ENCODE results near the gene STAT3. TPM values are rescaled to one million over a fixed set of nuclear protein-coding genes. Genes with fewer than 3 reads are reported as not detected.
"Not testable (repeated sequence)": the region's sequence is repeated elsewhere in the genome, so short reads cannot be mapped to it uniquely, and the experiment has no call there.

STAT3 gene
- total and polyA plus RNA-seq, 2 donors from 2014 or later, result 55.6 to 327 TPM

DNA sequence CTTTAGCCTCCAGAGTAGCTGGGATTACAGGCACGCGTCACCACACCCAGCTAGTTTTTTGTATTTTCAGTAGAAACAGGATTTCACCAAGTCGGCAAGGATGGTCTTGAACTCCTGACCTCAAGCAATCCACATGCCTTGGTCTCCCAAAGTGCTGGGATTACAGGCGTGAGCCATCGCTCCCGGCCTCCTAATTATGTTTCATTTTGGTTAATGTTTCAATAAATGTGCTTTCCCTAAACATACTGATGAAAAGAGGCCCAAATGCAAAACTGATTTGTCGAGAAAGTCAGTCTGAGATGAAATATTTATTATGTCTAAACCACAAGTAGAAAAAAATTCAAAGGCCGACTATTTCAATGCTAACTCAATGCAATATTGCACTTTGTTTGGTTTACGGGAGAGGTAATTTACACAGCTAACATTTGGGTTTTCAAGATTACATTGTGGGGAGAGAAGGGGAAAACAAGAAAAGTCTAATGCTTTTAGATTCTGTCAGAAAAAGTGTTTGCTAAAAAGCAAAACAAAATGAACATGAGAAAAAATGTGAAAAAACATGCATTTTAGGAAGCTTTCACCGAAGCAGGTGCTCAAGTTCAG, 9.8 kb downstream of the STAT3 start:
- peak overlapping the region; percentile 68 to 85 for H3K27ac ChIP-seq (ENCODE audit: low read depth in 2 of 2, low read length in 2 of 2)
- intact Hi-C loops (cut with DNase I), result no loop called here
- no peaks in the 10 kb centered on the region for H3K27me3 ChIP-seq (ENCODE audit: control insufficient read depth, insufficient read depth, low read length)
- H3K4me1 ChIP-seq (ENCODE audit: control insufficient read depth in 2 of 3, insufficient read depth in 2 of 3, low read depth in 1 of 3, low read length in 3 of 3), result peaks cover 0 to 23% (median 12%) of the 10 kb centered on the region in 3 donors
- DNase-seq (no peak), FAIRE-seq (no peak)
- peak overlapping the region in 2 of 3 donors; percentile 46 to 64 for H3K4me3 ChIP-seq (ENCODE audit: low read length in 3 of 3)
- no peak for TF ChIP-seq CTCF (IDR thresholded peaks at IDR 0.05; ENCODE audit: borderline replicate concordance, extremely low read depth, insufficient read depth)
- H3K36me3 ChIP-seq (ENCODE audit: control insufficient read depth in 2 of 3, insufficient read depth in 3 of 3, low read length in 3 of 3), result no peaks in the 10 kb centered on the region
- H3K9me3 ChIP-seq (ENCODE audit: control insufficient read depth in 2 of 3, insufficient read depth in 1 of 3, low read length in 3 of 3), result no peaks in the 10 kb centered on the region
- peak overlapping the region in 2 of 3 donors; percentile 37 to 53 for H3K9ac ChIP-seq (ENCODE audit: low read length in 3 of 3)

DNA sequence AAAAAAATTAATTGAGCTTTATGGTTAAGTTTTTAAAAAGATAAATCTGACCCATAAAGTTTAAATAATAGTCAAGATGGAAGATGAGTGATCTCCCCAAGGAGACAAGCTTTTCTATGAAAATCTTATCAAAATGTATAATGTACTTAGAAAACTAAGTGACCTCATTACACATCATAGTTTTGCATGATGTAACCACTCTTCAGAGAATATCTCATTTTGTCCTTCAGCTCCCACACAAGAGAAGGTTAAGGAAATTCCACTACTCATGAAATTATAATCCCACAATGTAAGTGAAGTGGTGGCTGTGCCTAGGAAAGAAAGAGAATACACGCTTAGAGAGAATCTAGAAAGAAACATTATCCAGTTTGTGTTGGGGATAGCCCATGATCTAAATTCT, 14.3 kb downstream of the STAT3 start:
- FAIRE-seq, result no peak
- intact Hi-C loops (cut with DNase I), result no loop called here

DNA sequence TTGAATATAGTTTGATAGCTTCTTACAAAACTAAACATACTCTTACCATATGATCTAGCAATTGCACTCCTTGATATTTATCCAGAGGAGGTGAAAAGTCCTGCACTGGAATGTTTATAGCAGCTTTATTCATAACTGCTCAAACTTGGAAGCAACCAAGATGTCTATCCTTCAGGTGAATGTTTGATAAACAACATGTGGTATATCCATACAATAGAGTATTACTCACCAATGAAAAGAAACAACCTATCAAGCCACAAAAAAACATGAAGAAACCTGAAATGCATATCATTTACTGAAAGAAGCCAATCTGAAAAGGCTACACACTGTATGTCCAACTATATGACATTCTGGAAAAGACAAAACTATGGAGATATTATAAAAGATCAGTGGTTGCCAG, 16.1 kb downstream of the STAT3 start:
- Histone ChIP-seq H3K9me3 (ENCODE audit: control insufficient read depth in 2 of 3, insufficient read depth in 1 of 3, low read length in 3 of 3) (no peaks in the 10 kb centered on the region), H3K4me1 (ENCODE audit: control insufficient read depth in 2 of 3, insufficient read depth in 2 of 3, low read depth in 1 of 3, low read length in 3 of 3) (peaks cover 0 to 6% (median 0%) of the 10 kb centered on the region in 3 donors), H3K36me3 (ENCODE audit: control insufficient read depth in 2 of 3, insufficient read depth in 3 of 3, low read length in 3 of 3) (peaks cover 0 to 4% (median 3%) of the 10 kb centered on the region in 3 donors), H3K27ac (ENCODE audit: low read depth in 2 of 2, low read length in 2 of 2) (no peak overlapping the region), H3K9ac (ENCODE audit: low read length in 3 of 3) (no peak overlapping the region), H3K27me3 (ENCODE audit: control insufficient read depth, insufficient read depth, low read length) (no peaks in the 10 kb centered on the region), H3K4me3 (ENCODE audit: low read length in 3 of 3) (no peak overlapping the region)
- FAIRE-seq, result no peak
- no peak for DNase-seq
- TF ChIP-seq CTCF (IDR thresholded peaks at IDR 0.05; ENCODE audit: borderline replicate concordance, extremely low read depth, insufficient read depth), result no peak
- intact Hi-C loops (cut with DNase I), result no loop called here

More for the DNA sequence above, 14.3 kb downstream of the STAT3 start:
- Histone ChIP-seq H3K27me3 (ENCODE audit: control insufficient read depth, insufficient read depth, low read length) (no peaks in the 10 kb centered on the region), H3K4me3 (ENCODE audit: low read length in 3 of 3) (no peak overlapping the region), H3K27ac (ENCODE audit: low read depth in 2 of 2, low read length in 2 of 2) (no peak overlapping the region), H3K36me3 (ENCODE audit: control insufficient read depth in 2 of 3, insufficient read depth in 3 of 3, low read length in 3 of 3) (peaks cover 0 to 4% (median 3%) of the 10 kb centered on the region in 3 donors), H3K9me3 (ENCODE audit: control insufficient read depth in 2 of 3, insufficient read depth in 1 of 3, low read length in 3 of 3) (no peaks in the 10 kb centered on the region), H3K4me1 (ENCODE audit: control insufficient read depth in 2 of 3, insufficient read depth in 2 of 3, low read depth in 1 of 3, low read length in 3 of 3) (peaks cover 0 to 13% (median 7%) of the 10 kb centered on the region in 3 donors), H3K9ac (ENCODE audit: low read length in 3 of 3) (no peak overlapping the region)
- no peak for DNase-seq
- no peak for TF ChIP-seq CTCF (IDR thresholded peaks at IDR 0.05; ENCODE audit: borderline replicate concordance, extremely low read depth, insufficient read depth)

GRCh38 chr17:42368797-42369561, 19.3 kb downstream of the STAT3 start:
- DNase-seq; H3K4me3 ChIP-seq (ENCODE audit: low read length in 3 of 3); H3K4me1 ChIP-seq (ENCODE audit: control insufficient read depth in 2 of 3, insufficient read depth in 2 of 3, low read depth in 1 of 3, low read length in 3 of 3); H3K36me3 ChIP-seq (ENCODE audit: control insufficient read depth in 2 of 3, insufficient read depth in 3 of 3, low read length in 3 of 3); FAIRE-seq; H3K27me3 ChIP-seq (ENCODE audit: control insufficient read depth, insufficient read depth, low read length); H3K9me3 ChIP-seq (ENCODE audit: control insufficient read depth in 2 of 3, insufficient read depth in 1 of 3, low read length in 3 of 3); H3K27ac ChIP-seq (ENCODE audit: low read depth in 2 of 2, low read length in 2 of 2); H3K9ac ChIP-seq (ENCODE audit: low read length in 3 of 3); intact Hi-C loops (cut with DNase I): not testable (repeated sequence)

DNA sequence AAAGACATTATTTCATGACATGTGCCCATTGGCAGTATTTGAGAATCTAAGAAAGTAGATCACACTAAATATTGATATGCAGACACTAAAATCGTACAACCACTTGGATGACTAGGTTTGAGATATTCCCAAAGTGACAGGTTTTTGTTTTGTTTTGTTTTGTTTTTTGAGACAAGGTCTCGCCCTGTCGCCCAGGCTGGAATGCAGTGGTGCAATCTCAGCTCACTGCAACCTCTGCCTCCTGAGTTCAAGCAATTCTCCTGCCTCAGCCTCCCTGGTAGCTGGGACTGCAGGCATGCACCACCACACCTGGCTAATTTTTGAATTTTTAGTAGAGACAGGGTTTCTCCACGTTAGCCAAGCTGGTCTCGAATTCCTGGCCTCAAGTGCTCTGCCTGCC, 19.9 kb downstream of the STAT3 start:
- H3K4me3 ChIP-seq (ENCODE audit: low read length in 3 of 3); H3K27me3 ChIP-seq (ENCODE audit: control insufficient read depth, insufficient read depth, low read length); H3K36me3 ChIP-seq (ENCODE audit: control insufficient read depth in 2 of 3, insufficient read depth in 3 of 3, low read length in 3 of 3); H3K9ac ChIP-seq (ENCODE audit: low read length in 3 of 3); H3K9me3 ChIP-seq (ENCODE audit: control insufficient read depth in 2 of 3, insufficient read depth in 1 of 3, low read length in 3 of 3); FAIRE-seq; intact Hi-C loops (cut with DNase I); DNase-seq; H3K27ac ChIP-seq (ENCODE audit: low read depth in 2 of 2, low read length in 2 of 2): not testable (repeated sequence)
- H3K4me1 ChIP-seq (ENCODE audit: control insufficient read depth in 2 of 3, insufficient read depth in 2 of 3, low read depth in 1 of 3, low read length in 3 of 3), result peaks cover 0 to 13% (median 0%) of the 10 kb centered on the region in 3 donors

All from kidney (tissue), 14 donors.